HEK293 (cell line): Measurements from ENCODE around the gene LRRC7.

Experiments used
- CTCF ChIP-seq: fragments of 450-650 bp; formaldehyde crosslinking; IDR thresholded peaks from 2 replicates; pipeline ENCODE4 v1.5.1; 2016; ENCODE audit warnings: missing biosample characterization, missing genetic modification characterization
- KLF17 ChIP-seq: fragments of 450-650 bp; formaldehyde crosslinking; IDR thresholded peaks from 2 replicates; pipeline ENCODE4 v1.5.1; 2016; ENCODE audit warnings: missing biosample characterization, missing genetic modification characterization
- REST ChIP-seq: fragments of 450-650 bp; formaldehyde crosslinking; IDR thresholded peaks from 2 replicates; pipeline ENCODE4 v1.5.1; 2016; ENCODE audit warnings: missing biosample characterization, missing genetic modification characterization
- SP7 ChIP-seq: fragments of 450-650 bp; formaldehyde crosslinking; IDR thresholded peaks from 2 replicates; pipeline ENCODE4 v1.5.1; 2016; ENCODE audit warnings: missing biosample characterization, missing genetic modification characterization
- ZNF10 ChIP-seq: fragments of 450-650 bp; formaldehyde crosslinking; IDR thresholded peaks from 2 replicates; pipeline ENCODE4 v1.5.1; 2017; ENCODE audit warnings: missing biosample characterization, missing genetic modification characterization
- ZNF184 ChIP-seq: fragments of 450-650 bp; IDR thresholded peaks from 2 replicates; pipeline ENCODE4 v1.5.1; 2018; ENCODE audit warnings: missing biosample characterization, mild to moderate bottlenecking, missing genetic modification characterization
- ZNF274 ChIP-seq, 2 experiments: fragments of 200-500 bp in 1 of 2; fragments of 450-650 bp in 1 of 2; sonication (Bioruptor generic) in 1 of 2; formaldehyde crosslinking in 1 of 2; IDR thresholded peaks; 2 replicates each; pipeline versions ENCODE4 v1.5.1 to v1.6.1; 2014 to 2016; ENCODE audit warnings: borderline replicate concordance in 1 of 2, inconsistent platforms in 1 of 2, low read length in 1 of 2, missing biosample characterization in 1 of 2, missing genetic modification characterization in 1 of 2
- ZNF639 ChIP-seq: fragments of 450-650 bp; formaldehyde crosslinking; IDR thresholded peaks from 2 replicates; pipeline ENCODE4 v1.5.1; 2016; ENCODE audit warnings: missing biosample characterization, missing genetic modification characterization

GRCh38 chr1:69671363-69672010 is 103.8 kb downstream of the LRRC7 start:
- TF ChIP-seq ZNF10 (tag by site-specific recombination) (no peak), CTCF (tag by site-specific recombination) (no peak), REST (no peak), SP7 (tag by site-specific recombination) (no peak), ZNF639 (no peak), KLF17 (tag by site-specific recombination) (no peak), ZNF184 (no peak), ZNF274 (IDR thresholded peaks at IDR 0.05; ENCODE audit: low read length) (no peak), ZNF274 (tag by site-specific recombination; IDR thresholded peaks at IDR 0.05; ENCODE audit: borderline replicate concordance) (no peak)
